Natural killer cell (primary cell): ENCODE results near the gene TENM3. TPM values are rescaled to one million over a fixed set of nuclear protein-coding genes. Genes with fewer than 3 reads are reported as not detected.

Experiments
- ATAC-seq, 3 donors: fragments of 150-1000 bp in 2 of 3; fragments of 200-7000 bp in 1 of 3; cut with Tn5 transposase; 1 replicate in 1 of 3; 2 replicates in 2 of 3; pipeline ENCODE4 v1.10.0; 2021; ENCODE audit warnings: mild to moderate bottlenecking in 2 of 3, moderate library complexity in 2 of 3
- DNase-seq, 2 donors: peaks; one replicate each; pipeline versions ENCODE4 v3.0.0 to v3.0.0-alpha.2; 2013 to 2021; ENCODE audit warnings: mixed read lengths in 1 of 2
- H3K27ac ChIP-seq: one replicate; pipeline ENCODE4 v1.5.1; 2013; ENCODE audit warnings: mild to moderate bottlenecking, low read length
- H3K27me3 ChIP-seq: one replicate; pipeline ENCODE4 v1.6.1; 2013; ENCODE audit warnings: low read length; ENCODE audit not compliant: control insufficient read depth, insufficient read depth
- H3K36me3 ChIP-seq: one replicate; pipeline ENCODE4 v1.6.1; 2013; ENCODE audit warnings: low read length; ENCODE audit not compliant: control insufficient read depth, insufficient read depth
- H3K4me1 ChIP-seq: one replicate; pipeline ENCODE4 v1.6.1; 2013; ENCODE audit warnings: low read length; ENCODE audit not compliant: control insufficient read depth, insufficient read depth
- H3K4me3 ChIP-seq: one replicate; pipeline ENCODE4 v1.5.1; 2013; ENCODE audit warnings: low read length
- H3K9me3 ChIP-seq: one replicate; pipeline ENCODE4 v1.6.1; 2013; ENCODE audit warnings: low read length; ENCODE audit not compliant: control insufficient read depth, insufficient read depth
- H3K27ac Mint-ChIP-seq, 2 donors: one replicate each; pipeline ENCODE4 v1.8.0; 2022; ENCODE audit warnings: mild to moderate bottlenecking in 2 of 2, mixed read lengths in 2 of 2, moderate library complexity in 1 of 2
- H3K27me3 Mint-ChIP-seq, 2 donors: one replicate each; pipeline ENCODE4 v1.8.0; 2022; ENCODE audit warnings: low read depth in 2 of 2, mixed read lengths in 2 of 2
- H3K36me3 Mint-ChIP-seq: one replicate; pipeline ENCODE4 v1.8.0; 2022; ENCODE audit warnings: mixed read lengths
- H3K4me1 Mint-ChIP-seq, 2 donors: one replicate each; pipeline ENCODE4 v1.8.0; 2022; ENCODE audit warnings: mixed read lengths in 2 of 2
- H3K4me3 Mint-ChIP-seq: one replicate; pipeline ENCODE4 v1.8.0; 2022; ENCODE audit warnings: mild to moderate bottlenecking, moderate library complexity, mixed read lengths
- H3K9me3 Mint-ChIP-seq, 2 donors: one replicate each; pipeline ENCODE4 v1.8.0; 2022; ENCODE audit warnings: mixed read lengths in 2 of 2
- WGBS: methylation state at CpG from one replicate; pipeline ENCODE4 v1.1.7; 2013; ENCODE audit warnings: missing lambda C conversion rate; ENCODE audit not compliant: insufficient coverage; 5-methylcytosine and 5-hydroxymethylcytosine counted together
- intact Hi-C: fragments of 100-400 bp; cut with micrococcal nuclease; formaldehyde crosslinking; loops from one replicate; pipeline ENCODE4 v1.14.2; 2022
- total RNA-seq, 4 donors: library from RNA; stranded (reverse); fragments of 120-200 nt in 1 of 4; gene quantifications; one replicate each; pipeline versions ENCODE4 v1.2.3 to v1.2.4, GENCODE V29; 2013 to 2022
- TF ChIP-seq, protein P1 (sequence below): fragments of 200-600 bp; IDR thresholded peaks from one replicate; pipeline ENCODE4 v1.8.0; 2022; ENCODE audit warnings: antibody characterized with exemption

Gene TENM3
- total RNA-seq, 3 donors from 2014 or later (not counting 1 experiment from before 2014, with no cell fraction given) = not detected

DNA sequence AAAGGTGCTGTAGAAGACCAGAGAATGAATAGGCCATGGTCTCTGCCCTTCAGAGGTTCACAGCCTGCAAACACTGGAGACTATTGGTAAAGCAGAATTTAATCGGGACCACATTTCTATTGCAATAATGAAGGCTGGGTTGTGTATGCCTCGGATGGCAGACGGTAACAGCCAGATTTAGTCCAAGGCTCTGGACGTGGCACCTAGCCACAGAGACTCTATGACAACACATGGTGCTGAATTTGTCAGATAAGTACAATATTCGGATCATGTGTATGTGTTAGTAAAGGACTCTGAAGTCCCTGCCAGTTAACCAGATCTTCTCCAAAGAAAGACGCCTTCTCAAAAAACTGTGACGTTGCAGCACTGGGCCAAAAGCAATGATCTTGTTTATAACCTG, 545.0 kb downstream of the TENM3 start:
- no peaks in the 10 kb centered on the region for H3K4me1 Mint-ChIP-seq
- WGBS = 88% methylated on average over 7 of the region's 7 CpGs
- H3K27me3 Mint-ChIP-seq = peaks cover 7 to 34% of the 10 kb centered on the region in 2 donors

DNA sequence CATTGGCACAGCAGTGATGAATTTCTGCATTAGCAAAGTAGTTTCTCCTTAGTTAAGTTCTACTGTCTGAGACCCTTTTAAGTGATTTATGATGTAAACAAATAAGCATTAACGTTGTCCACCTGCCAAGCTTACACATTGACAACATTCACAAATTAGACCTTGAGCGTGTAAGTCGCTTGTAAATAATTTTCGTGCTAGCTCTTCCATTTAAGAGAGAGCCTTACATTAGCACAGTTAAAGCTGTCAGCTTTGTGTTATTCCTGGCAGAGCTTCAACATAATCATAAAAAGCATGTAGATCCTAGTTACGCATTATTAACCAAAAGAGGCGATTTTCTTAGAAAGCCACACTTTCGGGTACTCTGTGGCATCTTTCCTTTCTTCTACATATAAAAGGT, 546.3 kb downstream of the TENM3 start:
- H3K27me3 Mint-ChIP-seq = peaks cover 7 to 38% of the 10 kb centered on the region in 2 donors
- no peaks in the 10 kb centered on the region for H3K36me3 ChIP-seq
- no peaks in the 10 kb centered on the region for H3K9me3 ChIP-seq
- DNase-seq (no peak), ATAC-seq (no peak)
- intact Hi-C loops = no loop called here
- TF ChIP-seq, protein P1, sequence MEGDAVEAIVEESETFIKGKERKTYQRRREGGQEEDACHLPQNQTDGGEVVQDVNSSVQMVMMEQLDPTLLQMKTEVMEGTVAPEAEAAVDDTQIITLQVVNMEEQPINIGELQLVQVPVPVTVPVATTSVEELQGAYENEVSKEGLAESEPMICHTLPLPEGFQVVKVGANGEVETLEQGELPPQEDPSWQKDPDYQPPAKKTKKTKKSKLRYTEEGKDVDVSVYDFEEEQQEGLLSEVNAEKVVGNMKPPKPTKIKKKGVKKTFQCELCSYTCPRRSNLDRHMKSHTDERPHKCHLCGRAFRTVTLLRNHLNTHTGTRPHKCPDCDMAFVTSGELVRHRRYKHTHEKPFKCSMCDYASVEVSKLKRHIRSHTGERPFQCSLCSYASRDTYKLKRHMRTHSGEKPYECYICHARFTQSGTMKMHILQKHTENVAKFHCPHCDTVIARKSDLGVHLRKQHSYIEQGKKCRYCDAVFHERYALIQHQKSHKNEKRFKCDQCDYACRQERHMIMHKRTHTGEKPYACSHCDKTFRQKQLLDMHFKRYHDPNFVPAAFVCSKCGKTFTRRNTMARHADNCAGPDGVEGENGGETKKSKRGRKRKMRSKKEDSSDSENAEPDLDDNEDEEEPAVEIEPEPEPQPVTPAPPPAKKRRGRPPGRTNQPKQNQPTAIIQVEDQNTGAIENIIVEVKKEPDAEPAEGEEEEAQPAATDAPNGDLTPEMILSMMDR = no peak
- no peak overlapping the region for H3K27ac ChIP-seq
- H3K27ac Mint-ChIP-seq = no peak overlapping the region
- no peak overlapping the region for H3K4me3 Mint-ChIP-seq
- H3K27me3 ChIP-seq = no peaks in the 10 kb centered on the region
- WGBS = 85% methylated on average over 7 of the region's 7 CpGs
- H3K9me3 Mint-ChIP-seq = no peaks in the 10 kb centered on the region
- H3K4me1 Mint-ChIP-seq = no peaks in the 10 kb centered on the region
- H3K36me3 Mint-ChIP-seq = no peaks in the 10 kb centered on the region
- H3K4me1 ChIP-seq = no peaks in the 10 kb centered on the region
- no peak overlapping the region for H3K4me3 ChIP-seq

More for the DNA sequence above, 545.0 kb downstream of the TENM3 start:
- Mint-ChIP-seq H3K9me3 (no peaks in the 10 kb centered on the region), H3K36me3 (no peaks in the 10 kb centered on the region), H3K4me3 (no peak overlapping the region), H3K27ac (no peak overlapping the region)
- ATAC-seq (no peak), DNase-seq (no peak)
- no peak overlapping the region for H3K4me3 ChIP-seq
- intact Hi-C loops = no loop called here
- H3K36me3 ChIP-seq = no peaks in the 10 kb centered on the region
- no peaks in the 10 kb centered on the region for H3K9me3 ChIP-seq
- H3K27me3 ChIP-seq = no peaks in the 10 kb centered on the region
- TF ChIP-seq, protein P1 = no peak
- H3K4me1 ChIP-seq = no peaks in the 10 kb centered on the region
- H3K27ac ChIP-seq = no peak overlapping the region

DNA sequence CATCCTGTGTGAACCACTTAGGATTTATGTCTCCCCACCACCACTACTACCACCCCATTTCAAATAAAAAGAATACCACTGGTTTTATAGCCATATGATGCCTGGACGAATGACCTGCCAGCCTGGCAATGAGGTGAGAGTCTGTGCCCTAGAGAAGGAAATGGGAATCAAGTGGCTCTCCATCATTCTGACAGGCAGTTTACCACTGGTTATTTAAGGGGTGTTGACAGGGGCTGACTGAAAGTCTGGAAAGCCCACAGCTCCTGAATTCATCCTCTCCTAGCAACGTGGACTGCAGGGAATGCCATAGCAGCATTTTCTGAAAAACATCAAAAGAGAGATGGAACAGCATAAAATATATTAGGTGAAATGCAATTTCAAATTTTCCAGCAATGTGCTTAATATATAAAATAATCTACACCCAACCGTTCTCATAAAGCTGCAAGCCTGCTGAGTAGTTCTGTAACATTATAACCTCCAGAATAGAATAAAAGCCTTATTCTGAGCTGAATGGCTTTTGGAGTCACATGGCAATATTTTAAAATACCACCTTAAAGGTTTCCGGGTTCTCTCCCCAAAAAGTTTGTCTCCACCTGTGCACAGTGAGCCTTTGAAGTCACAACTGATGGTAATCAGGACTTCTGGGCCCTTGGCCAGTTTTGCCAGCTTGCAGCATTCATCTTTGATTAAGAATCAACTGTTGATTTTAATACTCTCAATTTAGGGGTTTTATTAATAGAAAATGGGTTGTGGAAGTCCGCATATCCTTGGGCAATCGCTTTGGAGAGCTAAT, 552.4 kb downstream of the TENM3 start:
- no peaks in the 10 kb centered on the region for H3K9me3 Mint-ChIP-seq
- Histone ChIP-seq H3K27ac (no peak overlapping the region), H3K36me3 (no peaks in the 10 kb centered on the region), H3K4me1 (no peaks in the 10 kb centered on the region), H3K27me3 (no peaks in the 10 kb centered on the region), H3K4me3 (no peak overlapping the region), H3K9me3 (no peaks in the 10 kb centered on the region)
- TF ChIP-seq, protein P1 = no peak
- H3K36me3 Mint-ChIP-seq = no peaks in the 10 kb centered on the region
- DNase-seq (no peak), ATAC-seq (no peak)
- no peaks in the 10 kb centered on the region for H3K4me1 Mint-ChIP-seq
- WGBS = 75% methylated on average over 4 of the region's 6 CpGs
- H3K27me3 Mint-ChIP-seq = peaks cover 7 to 22% of the 10 kb centered on the region in 2 donors
- no peak overlapping the region for H3K4me3 Mint-ChIP-seq
- H3K27ac Mint-ChIP-seq = no peak overlapping the region
- intact Hi-C loops = no loop called here
